Thoracic aorta (tissue), 2 donors: Measurements from ENCODE around the gene FUT9. TPM values are rescaled to one million over a fixed set of nuclear protein-coding genes. Genes with fewer than 3 reads are reported as not detected.

Source experiments
- ATAC-seq: fragments of 150-250 bp; one replicate; pipeline ENCODE4 v1.8.0; 2017; ENCODE audit warnings: low read depth; ENCODE audit not compliant: insufficient number of reproducible peaks, low FRiP score
- DNase-seq: peaks from one replicate; pipeline ENCODE4 v3.0.0-alpha.2; 2020; ENCODE audit warnings: low spot score
- H3K27ac ChIP-seq, 2 donors: fragments of 200-600 bp; sonication (generic); 1 replicate in 1 of 2; 2 replicates in 1 of 2; pipeline ENCODE4 v1.5.1; 2016; ENCODE audit warnings: mild to moderate bottlenecking in 2 of 2, moderate library complexity in 2 of 2
- H3K27me3 ChIP-seq: fragments of 200-600 bp; sonication (generic); replicated peaks from 2 replicates; pipeline ENCODE4 v1.6.0; 2016; ENCODE audit warnings: mild to moderate bottlenecking; ENCODE audit not compliant: insufficient read depth
- H3K36me3 ChIP-seq: fragments of 200-600 bp; sonication (generic); one replicate; pipeline ENCODE4 v1.5.1; 2016
- H3K4me1 ChIP-seq, 2 donors: fragments of 200-600 bp; sonication (generic); 1 replicate in 1 of 2; 2 replicates in 1 of 2; pipeline versions ENCODE4 v1.5.1 to v1.6.0; 2016; ENCODE audit warnings: low read depth in 2 of 2, mild to moderate bottlenecking in 1 of 2; ENCODE audit not compliant: control insufficient read depth in 1 of 2
- H3K4me3 ChIP-seq: fragments of 200-600 bp; sonication (generic); 2 replicates; pipeline ENCODE4 v1.5.1; 2016; ENCODE audit warnings: mild to moderate bottlenecking
- H3K9me3 ChIP-seq: fragments of 200-600 bp; sonication (generic); 2 replicates; pipeline ENCODE4 v1.5.1; 2016
- total RNA-seq, 2 donors: library from RNA; depleted of rRNA; stranded (reverse); fragments of >200 nt; gene quantifications; one replicate each; pipeline versions ENCODE4 v1.1.0 to v1.2.3, GENCODE V29; 2016
- TF ChIP-seq, protein P1 (sequence below): fragments of 200-600 bp; sonication (generic); IDR thresholded peaks from one replicate; pipeline ENCODE4 v1.5.1; 2019; ENCODE audit warnings: antibody characterized with exemption

The FUT9 gene
- not detected for total RNA-seq

DNA sequence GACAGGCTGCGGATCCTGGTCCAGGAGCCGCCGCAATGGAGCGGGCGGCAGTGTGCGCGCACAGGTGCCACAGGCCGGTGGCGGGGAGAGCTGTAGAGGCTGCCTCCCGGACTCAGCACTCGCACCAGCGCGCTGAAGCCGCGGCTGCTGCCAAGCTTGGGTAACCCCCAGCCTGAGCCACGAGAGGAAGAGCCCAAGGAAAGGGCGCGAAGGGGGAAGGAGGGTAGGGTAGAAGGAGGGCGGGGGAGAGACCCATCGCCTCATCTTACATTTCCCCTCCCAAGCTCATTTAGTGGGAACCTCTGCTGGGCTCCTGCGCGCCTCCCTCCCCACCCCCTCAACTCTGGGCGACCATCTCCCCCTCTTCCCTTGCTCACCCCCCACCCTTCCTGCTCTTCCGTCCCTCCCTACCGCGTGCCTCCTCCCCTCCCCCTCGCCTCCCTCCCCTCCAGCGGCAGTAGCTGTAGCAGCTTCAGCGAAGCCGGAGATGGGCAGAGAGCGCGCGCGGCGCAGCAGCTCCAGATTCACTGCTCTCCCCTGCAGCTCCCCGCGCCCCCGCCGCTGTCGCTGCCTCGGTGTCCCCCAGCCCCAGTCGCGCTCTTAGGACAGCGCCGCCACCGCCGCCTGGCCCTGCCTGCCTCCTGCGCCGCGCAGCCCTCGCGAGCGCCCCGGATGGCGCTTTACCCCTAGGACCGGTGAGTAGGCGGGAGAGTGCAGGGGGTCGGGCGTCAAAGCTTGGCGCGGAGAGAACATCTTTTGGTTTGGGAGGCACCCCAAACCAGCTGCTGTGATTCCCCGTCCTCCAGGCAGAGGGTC is at the start of gene FUT9:
Gene FUT9, plus strand, starts transcription at position 457 of the 816 bp plus-strand sequence. CDS start 187,182 bp downstream, outside the sequence.
- Histone ChIP-seq H3K4me1 (peaks cover 0 to 7% of the 10 kb centered on the region in 2 donors), H3K36me3 (no peaks in the 10 kb centered on the region), H3K9me3 (no peaks in the 10 kb centered on the region), H3K27me3 (no peaks in the 10 kb centered on the region), H3K4me3 (peak within 1 kb of the TSS; percentile 63), H3K27ac (no peak within 1 kb of the TSS)
- ATAC-seq (no peak), DNase-seq (no peak)
- TF ChIP-seq, protein P1, sequence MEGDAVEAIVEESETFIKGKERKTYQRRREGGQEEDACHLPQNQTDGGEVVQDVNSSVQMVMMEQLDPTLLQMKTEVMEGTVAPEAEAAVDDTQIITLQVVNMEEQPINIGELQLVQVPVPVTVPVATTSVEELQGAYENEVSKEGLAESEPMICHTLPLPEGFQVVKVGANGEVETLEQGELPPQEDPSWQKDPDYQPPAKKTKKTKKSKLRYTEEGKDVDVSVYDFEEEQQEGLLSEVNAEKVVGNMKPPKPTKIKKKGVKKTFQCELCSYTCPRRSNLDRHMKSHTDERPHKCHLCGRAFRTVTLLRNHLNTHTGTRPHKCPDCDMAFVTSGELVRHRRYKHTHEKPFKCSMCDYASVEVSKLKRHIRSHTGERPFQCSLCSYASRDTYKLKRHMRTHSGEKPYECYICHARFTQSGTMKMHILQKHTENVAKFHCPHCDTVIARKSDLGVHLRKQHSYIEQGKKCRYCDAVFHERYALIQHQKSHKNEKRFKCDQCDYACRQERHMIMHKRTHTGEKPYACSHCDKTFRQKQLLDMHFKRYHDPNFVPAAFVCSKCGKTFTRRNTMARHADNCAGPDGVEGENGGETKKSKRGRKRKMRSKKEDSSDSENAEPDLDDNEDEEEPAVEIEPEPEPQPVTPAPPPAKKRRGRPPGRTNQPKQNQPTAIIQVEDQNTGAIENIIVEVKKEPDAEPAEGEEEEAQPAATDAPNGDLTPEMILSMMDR = no peak

DNA sequence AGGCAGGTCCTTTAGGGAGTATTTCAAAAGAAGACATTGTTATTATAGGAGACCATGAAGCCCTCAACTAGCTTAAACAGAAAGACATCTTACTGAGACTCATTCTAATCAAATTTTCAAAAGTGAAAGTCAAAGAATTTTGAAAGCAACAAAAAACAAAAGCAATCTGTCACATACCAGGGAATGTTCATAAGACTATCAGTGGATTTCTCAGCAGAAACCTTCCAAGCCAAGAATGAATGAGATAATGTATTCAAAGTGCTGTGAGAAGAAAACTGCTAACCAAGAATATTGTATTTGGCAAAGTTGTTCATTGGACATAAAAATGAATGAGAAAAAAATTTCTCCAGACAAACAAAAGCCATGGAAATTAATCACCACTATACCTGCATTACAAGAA is 48.2 kb upstream of the FUT9 start:
- Histone ChIP-seq H3K9me3 (peaks cover 14% of the 10 kb centered on the region), H3K4me3 (no peak overlapping the region), H3K36me3 (no peaks in the 10 kb centered on the region), H3K27me3 (no peaks in the 10 kb centered on the region), H3K27ac (no peak overlapping the region), H3K4me1 (no peaks in the 10 kb centered on the region)
- DNase-seq = no peak
- no peak for ATAC-seq
- TF ChIP-seq, protein P1 = no peak

DNA sequence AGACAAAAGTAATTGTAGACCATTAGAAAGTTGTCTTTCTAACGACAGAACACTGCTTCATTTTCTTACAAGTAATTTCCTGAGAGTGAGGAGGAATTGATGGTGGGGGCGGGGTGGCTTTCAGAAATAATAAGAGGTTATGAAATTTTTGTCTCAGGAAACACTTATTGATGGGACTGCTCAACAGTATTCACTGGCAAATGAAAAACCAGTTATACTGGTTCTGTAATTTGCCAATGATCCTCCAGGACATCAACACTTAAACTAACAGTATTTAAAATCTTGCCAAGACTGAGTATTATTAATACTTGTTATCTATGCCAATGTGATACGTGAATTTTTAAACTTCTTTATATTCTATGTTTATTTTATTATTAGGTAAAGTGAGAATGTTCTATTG is 41.8 kb upstream of the FUT9 start:
- ATAC-seq = no peak
- DNase-seq = no peak
- Histone ChIP-seq H3K36me3 (no peaks in the 10 kb centered on the region), H3K9me3 (no peaks in the 10 kb centered on the region), H3K4me1 (no peaks in the 10 kb centered on the region), H3K27me3 (no peaks in the 10 kb centered on the region), H3K4me3 (no peak overlapping the region), H3K27ac (no peak overlapping the region)
- TF ChIP-seq, protein P1 = no peak

DNA sequence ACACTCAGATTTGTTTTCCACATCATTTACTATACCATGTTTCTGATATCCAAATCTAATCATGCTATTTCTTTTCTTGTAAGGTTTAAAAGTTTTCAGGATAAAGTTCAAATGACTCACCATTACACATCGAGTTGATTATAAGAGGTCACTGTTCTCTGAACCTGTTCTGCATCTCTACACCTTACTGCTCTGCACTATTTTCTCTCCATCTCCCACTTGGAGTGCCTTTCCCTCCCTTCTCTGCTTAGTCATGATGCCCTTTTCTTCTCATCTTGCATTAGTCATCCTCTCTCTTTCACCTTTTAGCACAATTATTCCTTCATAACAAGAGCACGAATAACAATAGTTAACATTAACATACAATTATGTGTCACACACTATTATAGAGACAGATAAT is 37.5 kb upstream of the FUT9 start:
- DNase-seq (no peak), ATAC-seq (no peak)
- Histone ChIP-seq H3K4me3 (no peak overlapping the region), H3K27ac (no peak overlapping the region), H3K27me3 (no peaks in the 10 kb centered on the region), H3K4me1 (no peaks in the 10 kb centered on the region), H3K36me3 (no peaks in the 10 kb centered on the region), H3K9me3 (no peaks in the 10 kb centered on the region)
- TF ChIP-seq, protein P1 = no peak

DNA sequence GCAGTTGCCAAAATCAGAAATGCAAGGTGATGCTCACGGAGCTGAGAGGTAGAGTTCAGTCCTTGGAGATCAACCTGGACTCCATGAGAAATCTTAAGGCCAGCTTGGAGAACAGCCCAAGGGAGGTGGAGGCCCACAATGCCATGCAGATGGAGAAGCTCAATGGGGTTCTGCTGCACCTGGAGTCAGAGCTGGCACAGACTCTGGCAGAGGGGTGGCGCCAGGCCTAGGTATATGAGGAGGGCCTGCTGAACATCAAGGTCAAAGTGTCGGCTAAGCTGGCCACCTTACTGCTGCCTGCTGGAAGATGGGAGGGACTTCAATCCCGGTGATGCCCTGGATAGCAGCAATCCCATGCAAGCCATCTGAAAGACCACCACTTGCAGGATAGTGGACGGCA is 23.9 kb upstream of the FUT9 start:
- no peaks in the 10 kb centered on the region for H3K27me3 ChIP-seq
- DNase-seq = no peak
- no peak overlapping the region for H3K4me3 ChIP-seq
- no peak for ATAC-seq
- no peaks in the 10 kb centered on the region for H3K9me3 ChIP-seq
- TF ChIP-seq, protein P1 = no peak
- H3K36me3 ChIP-seq = no peaks in the 10 kb centered on the region
- H3K27ac ChIP-seq = no peak overlapping the region
- no peaks in the 10 kb centered on the region for H3K4me1 ChIP-seq
